Left lobe of liver (tissue), 2 donors: ENCODE data around the gene RHBG. TPM values are rescaled to one million over a fixed set of nuclear protein-coding genes. Genes with fewer than 3 reads are reported as not detected.
"Not testable (repeated sequence)": the region's sequence is repeated elsewhere in the genome, so short reads cannot be mapped to it uniquely, and the experiment has no call there.

Source experiments
- ATAC-seq: fragments of 200-7000 bp; cut with Tn5 transposase; one replicate; pipeline ENCODE4 v1.9.1; 2020; ENCODE audit warnings: mild to moderate bottlenecking, moderate library complexity
- DNase-seq: peaks from one replicate; pipeline ENCODE4 v3.0.0-alpha.2; 2020; ENCODE audit warnings: low spot score
- total RNA-seq: library from RNA; stranded (reverse); gene quantifications from one replicate; pipeline ENCODE4 v1.2.1, GENCODE V29; 2021
- donor health status: DM: no; HTN: no; CAD: no; lungs with moderate emphysema.
- donor health status: DM: no; HTN: yes; CAD: no.

RHBG gene
- total RNA-seq, 1 donor from 2014 or later = 2.8 TPM

DNA sequence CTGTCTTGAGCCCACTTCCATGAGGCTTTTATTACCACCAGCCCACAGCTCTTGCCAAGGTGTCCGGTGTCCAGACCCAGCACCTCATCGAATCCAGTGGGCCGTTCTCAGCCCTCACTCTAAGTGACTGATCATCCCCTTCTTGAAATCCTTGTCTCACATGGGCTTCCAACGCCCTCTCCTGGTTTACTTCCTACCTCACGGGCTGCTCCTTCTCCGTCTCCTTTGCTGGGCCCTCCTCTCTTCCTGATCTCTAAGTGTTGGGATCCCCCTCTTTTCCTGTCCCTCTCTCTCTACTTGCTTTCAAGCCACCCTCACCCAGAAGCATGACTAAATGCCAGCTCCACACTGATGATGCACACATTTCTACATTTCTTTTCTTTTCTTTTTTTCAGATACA, 9.0 kb upstream of the RHBG start:
- ATAC-seq (no peak), DNase-seq (no peak)

DNA sequence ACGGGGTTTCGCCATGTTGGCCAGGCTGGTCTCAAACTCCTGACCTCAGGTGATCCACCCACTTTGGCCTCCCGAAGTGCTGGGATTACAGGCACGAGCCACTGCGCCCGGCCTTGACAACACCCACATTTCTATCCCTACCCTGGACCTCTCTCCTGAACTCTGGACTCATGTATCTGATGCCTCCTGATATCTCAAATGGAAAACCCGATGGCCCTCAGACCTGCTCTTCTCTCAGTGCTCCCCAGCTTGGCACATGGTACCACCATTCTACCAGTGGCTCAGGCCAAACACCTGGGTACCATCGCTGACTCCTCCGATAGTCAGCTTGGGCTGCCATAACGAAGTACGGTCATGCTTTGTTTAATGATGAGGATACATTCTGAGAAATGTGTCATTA, 8.5 kb upstream of the RHBG start:
- no peak for DNase-seq

DNA sequence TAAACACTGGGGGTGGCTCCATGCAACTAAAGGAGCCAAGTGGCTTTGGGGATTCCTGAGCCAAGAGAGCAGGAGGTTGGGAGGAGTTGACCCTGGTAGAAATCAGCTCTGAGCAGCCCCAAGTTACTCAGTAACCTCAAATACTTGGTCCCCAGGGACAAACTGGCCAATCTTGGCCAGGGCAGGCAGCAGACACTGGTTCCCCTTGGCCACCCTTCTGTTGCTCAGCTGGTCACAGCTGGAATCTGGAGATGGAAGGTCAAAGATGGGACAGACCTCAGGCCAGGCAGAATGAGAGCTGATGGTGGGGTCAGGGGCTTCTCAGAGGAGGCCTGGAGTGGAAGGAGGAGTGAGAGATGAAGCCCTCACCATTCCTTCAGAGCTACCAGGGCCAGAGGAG, 3.3 kb upstream of the RHBG start:
- DNase-seq = no peak
- ATAC-seq = no peak

More for the DNA sequence above, 8.5 kb upstream of the RHBG start:
- no peak for ATAC-seq

DNA sequence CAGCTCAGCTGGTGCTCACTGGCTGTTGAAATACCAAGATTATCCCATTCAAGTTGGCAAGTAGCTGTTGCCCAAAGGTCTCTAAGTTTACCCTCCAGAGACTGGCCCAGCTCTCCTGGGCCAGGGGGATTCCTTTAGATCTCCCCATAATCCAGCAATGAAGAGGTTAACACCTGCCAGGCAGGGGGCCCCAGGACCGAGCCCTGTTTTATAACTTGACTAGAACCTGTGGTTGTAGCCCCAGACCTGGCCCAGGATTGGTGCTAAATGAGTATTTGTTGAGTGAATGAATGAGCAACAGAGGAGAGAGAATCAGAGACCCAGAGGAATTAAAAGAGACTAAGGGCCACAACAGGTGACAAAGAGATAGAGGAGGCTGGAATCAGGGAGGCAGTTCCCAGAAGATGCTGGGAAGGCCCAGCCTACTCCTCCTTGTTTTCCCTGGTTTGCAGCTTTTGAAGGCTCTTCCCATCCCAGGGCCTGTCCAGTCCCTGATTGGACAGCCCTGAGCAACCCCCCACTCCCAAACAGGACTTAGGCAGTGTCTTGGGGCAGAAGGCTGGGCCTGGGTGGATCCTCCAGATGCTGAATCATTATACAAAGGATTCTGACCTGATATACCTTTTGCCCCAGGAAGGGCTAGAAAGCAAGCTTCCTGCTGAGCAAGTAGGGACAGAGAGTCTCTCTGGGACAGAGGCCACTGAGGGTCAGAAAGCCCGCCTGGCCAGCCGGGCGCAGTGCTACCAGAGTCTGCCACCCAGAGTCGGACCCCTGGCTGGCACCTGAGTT, 2.4 kb upstream of the RHBG start:
- ATAC-seq (no peak), DNase-seq (no peak)

DNA sequence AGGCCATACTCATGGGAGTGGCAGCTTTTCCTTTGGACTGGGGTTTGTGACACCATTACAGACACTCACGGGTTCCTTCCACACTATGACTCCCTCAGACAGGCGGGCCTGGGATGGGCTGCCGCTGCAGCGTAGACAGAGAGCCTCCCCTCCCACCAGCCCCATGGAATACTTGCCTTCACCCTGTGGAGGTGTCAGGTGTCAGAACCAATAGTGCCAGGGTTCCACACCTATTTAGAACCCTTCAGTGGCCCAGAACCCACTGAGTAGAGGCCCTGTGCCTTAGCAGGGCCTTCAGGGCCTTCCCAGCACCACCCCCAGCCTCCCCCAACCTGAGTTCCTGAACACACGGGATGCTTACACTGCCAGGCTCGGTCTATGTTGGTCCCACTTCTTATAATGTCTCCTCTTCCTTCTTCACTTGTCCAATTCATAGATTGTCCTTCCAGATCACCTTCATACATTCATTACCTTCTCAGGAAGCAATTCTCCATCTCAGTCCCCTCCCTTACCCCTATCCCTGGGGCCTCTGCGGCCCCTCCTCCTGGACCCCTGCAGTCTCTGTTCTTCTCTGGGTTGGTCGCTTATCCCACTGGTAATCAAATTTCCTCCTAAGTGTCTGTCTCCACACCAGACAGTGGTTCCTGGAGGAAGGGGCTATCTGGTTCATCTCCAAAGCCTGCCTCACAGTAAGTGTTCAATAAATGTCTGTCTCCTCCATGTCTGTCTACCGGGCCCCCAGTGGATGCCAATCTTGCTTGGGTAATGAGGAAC, 1.4 kb upstream of the RHBG start:
- DNase-seq (no peak), ATAC-seq (no peak)

DNA sequence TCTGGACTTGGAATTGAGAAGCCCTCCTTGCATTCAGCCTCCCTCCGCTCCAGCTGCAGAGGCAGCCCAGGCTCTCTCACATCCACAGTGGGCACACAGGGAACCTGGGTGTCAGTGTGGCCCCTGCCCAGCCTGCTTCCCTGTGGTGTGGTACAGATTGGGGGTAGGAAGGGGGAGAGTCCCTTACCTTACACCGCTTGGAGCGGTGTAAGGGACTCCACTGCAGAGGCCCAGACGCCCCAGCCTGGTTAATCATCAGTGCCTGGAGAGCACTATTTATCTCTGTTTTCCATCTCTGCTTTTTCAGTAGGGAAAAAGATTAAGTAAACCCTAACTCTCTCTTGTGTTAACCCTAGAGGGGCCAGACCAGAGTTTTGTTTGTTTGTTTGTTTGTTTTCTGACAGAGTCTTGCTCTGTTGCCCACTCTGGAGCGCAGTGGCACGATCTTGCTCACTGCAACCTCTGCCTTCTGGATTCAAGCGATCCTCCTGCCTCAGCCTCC, 803 bp upstream of the RHBG start:
- ATAC-seq = peak; percentile 27
- DNase-seq = no peak

DNA sequence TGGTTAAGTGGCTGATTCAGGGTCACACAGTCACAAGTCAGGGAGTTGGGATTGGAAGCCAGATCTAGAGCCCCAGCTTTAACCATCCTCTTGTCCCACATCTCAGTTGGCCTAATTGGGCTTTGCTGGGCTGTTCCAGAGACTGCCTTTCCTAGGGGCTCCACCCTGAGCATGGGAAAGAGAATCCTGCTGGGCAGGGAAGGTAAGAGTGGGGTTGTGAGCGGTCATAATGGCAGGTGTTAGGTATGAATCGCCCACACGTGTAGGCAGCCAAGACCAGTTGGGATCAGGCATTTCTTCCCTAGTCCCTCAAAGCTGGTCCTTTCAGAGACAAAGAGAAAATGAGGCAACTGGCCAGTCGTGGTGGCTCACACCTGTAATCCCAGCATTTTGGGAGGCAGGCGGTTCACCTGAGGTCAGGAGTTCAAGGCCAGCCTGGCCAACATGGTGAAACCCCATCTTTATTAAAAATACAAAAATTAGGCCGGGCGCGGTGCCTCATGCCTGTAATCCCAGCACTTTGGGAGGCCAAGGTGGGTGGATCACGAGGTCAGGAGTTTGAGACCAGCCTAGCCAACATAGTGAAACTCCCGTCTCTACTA, 775 bp downstream of the RHBG start:
- ATAC-seq = not testable (repeated sequence)

DNA sequence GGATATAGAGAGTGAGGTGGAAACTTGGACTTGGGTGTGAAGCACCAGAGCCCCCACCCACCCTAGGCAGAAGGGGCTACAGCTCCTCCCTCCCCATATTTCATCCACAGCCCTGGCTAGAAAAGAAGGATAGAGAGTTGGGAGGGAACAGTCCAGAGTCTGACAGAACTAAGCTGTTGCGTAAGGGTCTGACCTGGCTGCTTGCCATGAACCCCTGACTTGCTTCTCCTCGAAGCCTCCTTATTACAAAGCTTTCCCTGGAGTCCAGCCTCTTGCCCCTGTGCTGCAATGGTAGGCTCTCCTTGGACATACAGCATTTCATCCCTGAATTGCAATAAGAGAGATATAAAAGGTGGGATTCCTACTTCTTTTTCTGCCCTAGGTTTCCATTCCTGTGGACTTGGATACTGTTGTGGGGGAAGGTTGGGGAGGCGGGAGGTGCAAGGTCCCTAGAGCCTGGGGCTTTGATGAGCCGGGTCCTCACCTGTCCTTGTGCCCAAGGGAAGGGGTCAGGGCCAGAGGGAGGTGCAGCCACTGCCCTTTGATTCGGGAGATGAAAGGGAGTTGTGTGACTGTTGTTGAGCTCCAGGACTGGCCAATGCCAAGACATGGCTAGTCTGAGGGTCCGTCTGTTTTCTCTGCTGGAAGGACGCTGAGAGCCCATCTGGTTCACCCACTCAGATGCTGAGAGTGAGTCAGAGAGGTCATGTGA, 2.7 kb downstream of the RHBG start:
- ATAC-seq = peak; percentile 16
- DNase-seq = peak; percentile 66

More for the DNA sequence above, 775 bp downstream of the RHBG start:
- DNase-seq = not testable (repeated sequence)

DNA sequence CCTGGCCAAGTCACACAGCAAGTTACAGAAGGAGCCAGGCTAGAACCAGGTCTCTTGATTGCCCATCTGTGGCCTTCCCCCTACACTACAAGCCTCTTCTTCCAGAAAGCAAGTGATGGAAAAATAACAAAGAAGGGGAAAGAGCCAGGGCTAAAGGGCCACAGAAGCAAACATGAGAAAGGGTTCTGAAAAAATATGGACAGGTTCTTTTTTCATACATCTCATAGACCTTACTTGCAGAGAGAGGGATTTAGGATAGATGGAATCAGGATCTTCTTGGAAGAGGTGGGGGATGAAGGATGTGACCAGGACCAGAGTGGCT, 3.2 kb downstream of the RHBG start:
- ATAC-seq (no peak), DNase-seq (no peak)

DNA sequence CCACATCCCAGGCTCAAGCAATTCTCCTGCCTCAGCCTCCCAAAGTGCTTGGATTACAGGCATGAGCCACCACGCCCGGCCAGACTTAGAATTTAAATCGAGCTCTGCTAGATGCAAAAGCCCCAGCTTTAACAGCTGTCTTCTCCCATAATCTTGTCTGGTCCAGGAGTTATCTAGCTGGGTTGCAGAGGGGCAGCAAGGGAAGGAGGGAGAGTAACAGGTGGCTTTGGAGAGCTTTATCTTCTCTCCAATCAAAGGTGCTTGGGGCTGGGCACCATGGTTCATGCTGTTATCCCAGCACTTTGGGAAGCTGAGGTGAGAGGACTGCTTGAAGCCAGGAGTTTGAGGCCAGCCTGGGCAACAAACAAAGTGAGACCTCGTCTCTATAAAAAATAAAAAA, 3.9 kb downstream of the RHBG start:
- DNase-seq (no peak), ATAC-seq (no peak)

DNA sequence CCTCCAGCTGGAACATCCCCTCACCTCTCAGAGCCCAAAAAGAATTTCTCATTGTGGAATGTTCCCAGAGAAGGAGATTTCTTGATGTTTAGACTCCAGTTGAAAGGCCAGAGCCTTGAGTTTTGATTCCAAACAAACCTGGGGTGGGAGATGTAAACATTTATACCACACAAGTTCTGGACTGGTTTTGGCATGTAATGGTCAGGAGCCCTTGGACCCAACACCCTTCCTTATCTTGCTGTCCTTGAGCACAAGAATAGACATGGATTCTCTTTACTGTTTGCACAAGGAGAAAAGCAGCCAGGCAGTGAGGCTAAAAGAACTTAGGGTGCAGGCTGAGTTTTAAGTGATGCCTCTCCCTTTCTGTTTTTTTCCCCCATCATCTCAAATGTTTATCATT, 4.5 kb downstream of the RHBG start:
- ATAC-seq (no peak), DNase-seq (no peak)

DNA sequence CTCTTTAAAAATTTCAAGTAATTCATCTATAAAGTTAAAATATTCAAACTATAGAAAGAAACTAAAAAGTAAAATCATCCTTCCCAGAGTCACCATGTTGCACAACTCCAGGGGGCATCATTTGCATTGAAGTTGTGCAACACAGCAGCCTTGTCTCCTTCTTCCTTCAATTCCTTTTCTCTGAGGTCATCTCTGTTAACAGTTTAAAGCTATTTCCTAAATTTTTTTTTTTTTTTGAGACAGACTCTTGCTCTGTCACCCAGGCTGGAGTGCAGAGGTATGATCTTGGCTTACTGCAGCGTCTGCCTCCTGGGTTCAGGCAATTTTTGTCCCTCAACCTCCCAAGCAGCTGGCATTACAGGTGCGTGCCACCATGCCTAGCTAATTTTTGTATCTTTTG, 7.1 kb downstream of the RHBG start:
- ATAC-seq (no peak), DNase-seq (no peak)

DNA sequence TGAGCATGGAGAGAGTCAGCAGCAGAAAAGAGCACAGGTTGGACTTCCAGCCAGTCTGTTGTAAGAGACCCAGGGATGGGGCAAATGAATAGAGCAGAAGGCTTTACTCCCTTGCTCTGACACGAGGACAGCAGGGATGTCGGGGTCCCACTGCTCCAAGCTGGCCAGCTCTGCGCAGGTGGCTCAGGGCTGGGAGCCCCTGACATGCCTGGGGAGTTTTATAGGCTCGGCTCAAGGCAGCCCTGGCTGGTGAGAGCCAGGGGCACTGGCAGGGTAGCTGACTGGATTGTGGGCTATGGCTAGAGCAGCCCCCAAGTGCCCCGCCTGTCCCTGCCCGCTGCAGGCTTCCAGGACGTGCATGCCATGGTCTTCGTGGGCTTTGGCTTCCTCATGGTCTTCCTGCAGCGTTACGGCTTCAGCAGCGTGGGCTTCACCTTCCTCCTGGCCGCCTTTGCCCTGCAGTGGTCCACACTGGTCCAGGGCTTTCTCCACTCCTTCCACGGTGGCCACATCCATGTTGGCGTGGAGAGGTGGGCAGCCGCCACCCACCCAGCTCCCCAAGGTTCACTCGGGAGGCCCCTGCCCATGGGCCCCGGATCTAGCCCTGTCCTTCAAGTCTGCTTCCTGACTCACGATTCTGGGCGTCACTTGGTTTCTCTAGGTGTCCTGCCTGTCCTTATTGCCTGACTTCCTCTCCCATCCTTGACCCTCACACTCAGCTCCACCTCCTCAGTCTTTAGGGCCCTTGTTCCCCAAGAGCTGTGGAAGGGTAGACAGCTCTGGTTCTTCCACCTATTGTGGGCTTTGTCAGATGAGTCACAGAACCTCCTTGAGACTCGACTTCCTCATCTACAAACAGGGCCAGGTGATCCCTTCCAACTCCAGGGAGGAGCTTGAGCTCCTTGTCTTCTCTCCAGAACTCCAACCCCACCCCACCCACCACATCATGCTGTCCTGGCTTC, 8.2 kb downstream of the RHBG start:
- ATAC-seq (no peak), DNase-seq (no peak)

DNA sequence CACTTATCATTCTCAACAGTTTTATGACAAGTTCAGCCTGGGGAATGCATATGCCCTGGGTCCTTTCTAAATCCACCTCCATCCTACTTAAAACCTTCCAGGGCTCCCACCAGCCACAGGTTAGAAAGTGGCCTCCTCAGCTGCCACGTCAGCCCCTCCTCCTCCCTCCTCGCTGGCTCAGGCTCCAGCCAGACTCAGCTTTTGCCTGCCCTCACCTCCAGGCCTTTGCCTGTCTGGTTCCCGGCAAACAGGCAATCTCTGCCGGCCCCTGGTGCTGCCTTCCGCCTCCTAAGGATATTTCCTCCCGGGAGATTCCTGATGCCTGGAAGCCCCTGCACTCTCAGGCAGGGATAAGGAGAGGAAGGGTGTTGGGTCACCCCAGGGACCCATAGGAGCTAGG, 9.5 kb downstream of the RHBG start:
- DNase-seq = no peak
- no peak for ATAC-seq

DNA sequence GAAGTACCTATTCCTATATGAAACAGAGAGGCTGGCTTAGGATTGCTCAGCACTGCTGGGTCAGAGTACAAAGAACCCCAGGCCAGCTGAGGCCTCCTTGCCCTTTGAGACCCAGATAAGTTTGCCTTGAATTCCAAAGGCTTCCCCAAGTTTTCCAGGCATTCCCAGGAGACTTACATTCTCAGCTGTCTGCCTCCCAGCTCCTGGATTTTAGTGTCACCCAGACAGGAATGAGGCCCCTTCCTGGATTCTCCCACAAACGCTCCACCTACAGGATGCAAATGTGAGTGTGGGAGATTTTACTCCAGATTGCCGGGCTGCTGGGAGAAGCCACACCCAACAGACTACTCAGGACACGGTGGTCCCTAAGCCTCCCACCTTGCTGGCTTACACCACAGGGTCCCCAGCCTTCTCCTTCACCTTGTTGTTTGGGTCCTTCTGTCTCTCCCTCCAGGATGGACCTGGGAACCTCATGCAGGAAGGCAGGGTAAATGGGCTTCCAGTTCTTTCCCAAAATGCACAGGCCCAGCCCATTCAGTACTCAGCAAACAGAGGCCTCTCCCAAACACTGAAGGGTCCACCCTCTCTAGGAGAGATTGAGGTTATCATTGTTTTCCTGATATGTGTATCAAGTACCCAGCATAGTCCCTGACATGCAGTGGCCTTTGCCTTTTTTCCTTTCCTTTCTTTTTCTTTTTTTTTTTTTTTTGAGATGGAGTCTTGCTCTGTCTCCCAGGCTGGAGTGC, 10.6 kb downstream of the RHBG start:
- DNase-seq = no peak
- no peak for ATAC-seq

DNA sequence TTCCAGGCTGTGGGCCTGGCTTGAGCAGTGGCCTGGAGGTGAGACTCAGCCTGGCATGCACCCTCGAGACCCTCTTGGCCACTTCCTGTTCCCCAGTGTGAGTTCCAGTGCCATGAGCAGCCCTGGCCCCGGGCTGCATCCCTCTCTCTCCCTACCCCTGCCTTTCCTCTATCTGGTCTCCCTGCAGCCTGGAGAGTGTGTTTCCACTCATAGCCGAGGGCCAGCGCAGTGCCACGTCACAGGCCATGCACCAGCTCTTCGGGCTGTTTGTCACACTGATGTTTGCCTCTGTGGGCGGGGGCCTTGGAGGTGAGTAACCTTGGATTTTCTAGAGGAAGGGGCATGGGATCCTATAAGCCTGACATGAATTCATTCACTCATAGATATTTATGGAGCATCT, 13.6 kb downstream of the RHBG start:
- ATAC-seq (no peak), DNase-seq (no peak)

DNA sequence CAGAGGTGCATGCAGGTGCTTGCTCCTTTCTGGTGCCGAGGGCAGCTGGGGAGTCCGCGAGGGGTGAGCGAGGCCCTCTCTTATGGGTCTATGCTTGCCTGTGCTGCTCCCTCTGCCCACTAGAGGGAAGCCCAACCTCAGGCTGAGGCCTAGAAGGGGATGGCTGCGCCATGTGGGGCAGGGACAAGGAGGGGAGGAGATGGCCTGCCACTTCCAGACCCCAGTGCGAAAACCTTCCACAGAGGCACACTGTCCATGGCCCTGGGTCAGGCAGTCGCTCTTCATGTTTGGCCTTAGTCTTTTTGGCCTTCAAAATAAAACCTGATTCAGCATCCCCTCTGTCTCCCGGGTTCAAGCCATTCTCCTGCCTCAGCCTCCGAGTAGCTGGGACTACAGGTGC, 14.0 kb downstream of the RHBG start:
- peak; percentile 64 for DNase-seq
- peak; percentile 91 for ATAC-seq

DNA sequence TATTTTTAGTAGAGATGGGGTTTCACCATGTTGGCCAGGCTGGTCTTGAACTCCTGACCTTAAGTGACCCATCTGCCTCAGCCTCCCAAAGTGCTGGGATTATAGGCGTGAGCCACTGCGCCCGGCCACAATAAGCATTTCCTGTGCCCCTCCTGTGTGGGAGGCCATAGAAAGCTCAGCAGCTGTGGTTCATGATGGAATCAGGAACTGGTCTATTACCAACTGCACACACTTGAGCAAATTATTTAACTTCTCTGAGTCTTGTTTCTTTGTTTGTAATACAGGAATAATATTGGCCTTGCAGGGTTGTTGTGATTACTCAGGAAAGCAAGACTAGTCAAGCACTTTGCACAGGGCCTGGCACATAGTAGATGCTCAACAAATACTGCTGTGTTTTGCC, 15.0 kb downstream of the RHBG start:
- ATAC-seq (no peak), DNase-seq (no peak)

DNA sequence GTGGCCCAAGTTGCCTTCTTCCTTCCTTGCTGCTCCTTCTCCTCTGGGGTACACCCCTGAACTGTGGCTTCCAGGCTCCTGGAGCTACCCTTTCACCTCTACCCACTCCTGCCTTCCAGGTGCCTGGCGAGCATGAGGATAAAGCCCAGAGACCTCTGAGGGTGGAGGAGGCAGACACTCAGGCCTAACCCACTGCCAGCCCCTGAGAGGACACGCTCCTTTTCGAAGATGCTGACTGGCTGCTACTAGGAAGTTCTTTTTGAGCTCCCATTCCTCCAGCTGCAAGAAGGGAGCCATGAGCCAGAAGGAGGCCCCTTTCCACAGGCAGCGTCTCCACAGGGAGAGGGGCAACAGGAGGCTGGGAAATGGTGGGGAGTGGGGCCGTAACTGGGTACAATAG, 15.6 kb downstream of the RHBG start:
- DNase-seq (no peak), ATAC-seq (no peak)
